Kidney (tissue), 14 donors: ENCODE data around the gene VWA8. TPM values are rescaled to one million over a fixed set of nuclear protein-coding genes. Genes with fewer than 3 reads are reported as not detected.
A peak's percentile ranks its signal among the peaks of the same experiment; 100 is the strongest.

Experiments
- DNase-seq, 5 donors: peaks; one replicate each; pipeline ENCODE4 v3.0.0-alpha.2; 2013 to 2020
- FAIRE-seq: peaks from 2 replicates; lab custom pipeline; 2012; peaks lifted over from hg19 to GRCh38; lab: Jason Lieb, UNC
- H3K27ac ChIP-seq, 2 donors: one replicate each; pipeline ENCODE4 v1.7.0; 2013; ENCODE audit warnings: low read depth in 2 of 2, low read length in 2 of 2, inconsistent platforms in 1 of 2
- H3K27me3 ChIP-seq: one replicate; pipeline ENCODE4 v1.7.1; 2013; ENCODE audit warnings: low read length, inconsistent platforms; ENCODE audit not compliant: control insufficient read depth, insufficient read depth
- H3K36me3 ChIP-seq, 3 donors: one replicate each; pipeline versions ENCODE4 v1.7.0 to v1.7.1; 2013; ENCODE audit warnings: low read length in 3 of 3, control low read depth in 1 of 3, inconsistent platforms in 1 of 3; ENCODE audit not compliant: insufficient read depth in 3 of 3, control insufficient read depth in 2 of 3
- H3K4me1 ChIP-seq, 3 donors: one replicate each; pipeline versions ENCODE4 v1.7.0 to v1.7.1; 2013; ENCODE audit warnings: low read length in 3 of 3, inconsistent platforms in 1 of 3, low read depth in 1 of 3; ENCODE audit not compliant: control insufficient read depth in 2 of 3, insufficient read depth in 2 of 3
- H3K4me3 ChIP-seq, 3 donors: one replicate each; pipeline versions ENCODE4 v1.7.0 to v1.8.1; 2013; ENCODE audit warnings: low read length in 3 of 3, control low read depth in 1 of 3, inconsistent platforms in 1 of 3
- H3K9ac ChIP-seq, 3 donors: one replicate each; pipeline versions ENCODE4 v1.7.0 to v1.7.1; 2013; ENCODE audit warnings: low read length in 3 of 3, control low read depth in 1 of 3, inconsistent platforms in 1 of 3
- H3K9me3 ChIP-seq, 3 donors: one replicate each; pipeline versions ENCODE4 v1.7.0 to v1.7.1; 2013; ENCODE audit warnings: low read length in 3 of 3, control low read depth in 1 of 3, inconsistent platforms in 1 of 3; ENCODE audit not compliant: control insufficient read depth in 2 of 3, insufficient read depth in 1 of 3
- intact Hi-C: fragments of 100-400 bp; cut with DNase I; formaldehyde crosslinking; loops from one replicate; pipeline ENCODE4 v1.11.1; 2022
- polyA plus RNA-seq: library from polyadenylated mRNA; stranded (reverse); fragments of 350-450 nt; fragmentation: Illumina TruSeq; extraction: RNeasy Lipid Tissue Mini Kit (QIAGEN cat#74804); gene quantifications from one replicate; pipeline ENCODE4 v1.2.3, GENCODE V29; 2014; ENCODE audit warnings: low read depth, low replicate concordance; ENCODE audit not compliant: insufficient read depth
- total RNA-seq: library from RNA; stranded (reverse); fragmentation: NEBNext Ultra II Directional; extraction: Animal tissue kit (Norgen Biotek cat#: 25700); gene quantifications from one replicate; pipeline ENCODE4 v1.2.1, GENCODE V29; 2021
- TF ChIP-seq, protein P1 (sequence below): IDR thresholded peaks from 3 replicates; pipeline ENCODE4 v1.5.1; 2012; ENCODE audit warnings: mild to moderate bottlenecking, moderate library complexity, borderline replicate concordance; ENCODE audit not compliant: insufficient read depth; ENCODE audit errors: extremely low read depth
- donor health status: control.
- donor health status: control.
- donor health status: control.
- donor health status: control.
- donor health status: control.
- donor health status: DM: yes; HTN: yes; CAD: no.
- donor health status: Normal renal cell carcinoma (clear cell type).

VWA8 gene
- total and polyA plus RNA-seq, 2 donors from 2014 or later: 6.4 to 21.3 TPM

DNA sequence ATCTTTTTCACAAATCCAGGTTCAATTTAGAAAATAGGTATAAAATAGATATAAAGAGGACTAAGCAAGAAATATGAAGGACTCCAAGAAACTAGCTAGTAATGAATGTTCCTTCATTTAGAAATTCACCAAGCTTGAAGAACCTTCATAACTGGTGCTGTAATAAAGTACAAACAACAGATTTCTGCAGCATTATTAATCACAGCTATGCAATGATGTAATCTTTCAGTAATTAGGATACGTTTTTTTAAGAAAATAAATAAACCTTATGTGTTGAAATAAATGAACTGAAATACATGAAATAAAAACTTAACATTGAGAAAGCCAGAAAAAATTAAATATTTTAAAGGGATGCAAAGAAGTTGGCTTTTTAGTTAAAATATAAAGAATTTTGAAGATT, 267.5 kb downstream of the VWA8 start:
- Histone ChIP-seq H3K9ac (no peak overlapping the region), H3K27me3 (no peaks in the 10 kb centered on the region), H3K4me3 (no peak overlapping the region), H3K36me3 (peaks cover 0 to 12% (median 2%) of the 10 kb centered on the region in 3 donors), H3K9me3 (no peaks in the 10 kb centered on the region), H3K27ac (no peak overlapping the region), H3K4me1 (peaks cover 6 to 10% (median 8%) of the 10 kb centered on the region in 3 donors)
- DNase-seq (no peak), FAIRE-seq (peak; percentile 57)
- TF ChIP-seq, protein P1, sequence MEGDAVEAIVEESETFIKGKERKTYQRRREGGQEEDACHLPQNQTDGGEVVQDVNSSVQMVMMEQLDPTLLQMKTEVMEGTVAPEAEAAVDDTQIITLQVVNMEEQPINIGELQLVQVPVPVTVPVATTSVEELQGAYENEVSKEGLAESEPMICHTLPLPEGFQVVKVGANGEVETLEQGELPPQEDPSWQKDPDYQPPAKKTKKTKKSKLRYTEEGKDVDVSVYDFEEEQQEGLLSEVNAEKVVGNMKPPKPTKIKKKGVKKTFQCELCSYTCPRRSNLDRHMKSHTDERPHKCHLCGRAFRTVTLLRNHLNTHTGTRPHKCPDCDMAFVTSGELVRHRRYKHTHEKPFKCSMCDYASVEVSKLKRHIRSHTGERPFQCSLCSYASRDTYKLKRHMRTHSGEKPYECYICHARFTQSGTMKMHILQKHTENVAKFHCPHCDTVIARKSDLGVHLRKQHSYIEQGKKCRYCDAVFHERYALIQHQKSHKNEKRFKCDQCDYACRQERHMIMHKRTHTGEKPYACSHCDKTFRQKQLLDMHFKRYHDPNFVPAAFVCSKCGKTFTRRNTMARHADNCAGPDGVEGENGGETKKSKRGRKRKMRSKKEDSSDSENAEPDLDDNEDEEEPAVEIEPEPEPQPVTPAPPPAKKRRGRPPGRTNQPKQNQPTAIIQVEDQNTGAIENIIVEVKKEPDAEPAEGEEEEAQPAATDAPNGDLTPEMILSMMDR: no peak
- intact Hi-C loops: no loop called here

DNA sequence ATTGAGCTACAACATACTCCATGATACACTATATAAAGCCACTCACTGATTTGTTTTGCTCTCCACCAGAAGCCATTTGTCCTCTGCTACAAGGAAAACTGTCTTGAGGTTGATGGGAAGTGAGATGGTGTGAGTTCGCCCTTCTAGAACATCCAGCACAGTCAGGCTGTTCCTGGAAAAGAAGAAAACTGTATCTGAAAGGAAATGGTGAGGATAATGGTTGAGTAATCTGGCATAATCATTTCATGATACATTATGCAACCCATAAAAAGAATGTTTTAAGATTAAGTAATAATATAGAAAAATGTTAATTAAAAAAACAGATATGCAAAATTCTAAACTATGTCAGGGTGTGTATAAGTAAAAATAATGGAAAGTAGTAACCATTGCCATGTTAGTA, 269.6 kb downstream of the VWA8 start:
- no peak overlapping the region for H3K4me3 ChIP-seq
- H3K9ac ChIP-seq: no peak overlapping the region
- no peaks in the 10 kb centered on the region for H3K9me3 ChIP-seq
- H3K27ac ChIP-seq: no peak overlapping the region
- TF ChIP-seq, protein P1: no peak
- DNase-seq (no peak), FAIRE-seq (no peak)
- H3K36me3 ChIP-seq: peaks cover 0 to 12% (median 2%) of the 10 kb centered on the region in 3 donors
- intact Hi-C loops: no loop called here
- peaks cover 6 to 10% (median 8%) of the 10 kb centered on the region in 3 donors for H3K4me1 ChIP-seq
- no peaks in the 10 kb centered on the region for H3K27me3 ChIP-seq

DNA sequence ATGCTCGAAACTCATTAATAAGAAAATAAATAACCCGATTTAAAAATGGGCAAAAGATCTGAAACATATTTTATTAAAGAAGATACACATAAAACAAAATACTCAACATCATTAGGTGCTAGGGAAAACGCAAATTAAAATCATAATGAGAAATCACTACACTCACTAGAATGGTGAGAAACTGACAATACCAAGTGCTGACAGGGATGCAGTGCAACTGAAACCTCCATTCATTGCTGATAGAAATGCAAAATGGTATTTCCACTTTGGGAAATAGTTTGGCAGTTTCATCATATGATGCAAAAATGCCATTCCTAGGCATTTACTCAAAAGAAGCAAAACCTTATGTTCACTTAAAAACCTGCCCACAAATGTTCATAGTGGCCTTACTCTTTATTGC, 278.1 kb downstream of the VWA8 start:
- H3K4me3 ChIP-seq: no peak overlapping the region
- TF ChIP-seq, protein P1: no peak
- no peak for FAIRE-seq
- intact Hi-C loops: no loop called here
- no peaks in the 10 kb centered on the region for H3K4me1 ChIP-seq
- peaks cover 3 to 10% (median 5%) of the 10 kb centered on the region in 3 donors for H3K36me3 ChIP-seq
- DNase-seq: no peak
- H3K9ac ChIP-seq: no peak overlapping the region
- H3K27ac ChIP-seq: no peak overlapping the region
- H3K9me3 ChIP-seq: no peaks in the 10 kb centered on the region
- H3K27me3 ChIP-seq: no peaks in the 10 kb centered on the region

DNA sequence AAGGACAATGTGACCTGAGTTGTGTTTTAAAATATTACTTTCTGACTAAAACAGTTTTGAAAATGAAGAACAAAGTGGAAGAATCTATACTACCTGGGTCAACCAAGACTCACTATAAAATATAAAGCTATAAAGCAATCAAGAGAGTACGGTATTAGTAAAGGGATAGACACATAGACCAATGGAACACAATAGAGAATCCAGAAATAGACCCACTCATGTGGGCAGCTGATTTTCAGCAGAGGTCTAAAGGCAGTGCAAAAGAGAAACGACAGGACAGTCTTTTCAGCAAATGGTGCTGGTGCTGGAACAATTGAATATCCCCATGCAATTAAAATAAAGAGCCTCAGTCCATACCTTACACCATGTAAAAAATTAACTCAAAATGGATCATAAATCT, 278.9 kb downstream of the VWA8 start:
- intact Hi-C loops: no loop called here
- FAIRE-seq (no peak), DNase-seq (no peak)

More for the DNA sequence above, 278.9 kb downstream of the VWA8 start:
- Histone ChIP-seq H3K27ac (no peak overlapping the region), H3K9ac (no peak overlapping the region), H3K4me1 (no peaks in the 10 kb centered on the region), H3K36me3 (peaks cover 3 to 10% (median 5%) of the 10 kb centered on the region in 3 donors), H3K9me3 (no peaks in the 10 kb centered on the region), H3K27me3 (no peaks in the 10 kb centered on the region), H3K4me3 (no peak overlapping the region)
- TF ChIP-seq, protein P1: no peak
